Endometrial microvascular endothelial cells (primary cell): ENCODE results near the gene UBE3D. TPM values are rescaled to one million over a fixed set of nuclear protein-coding genes. Genes with fewer than 3 reads are reported as not detected.
"Not testable (repeated sequence)": the region's sequence is repeated elsewhere in the genome, so short reads cannot be mapped to it uniquely, and the experiment has no call there.

ENCODE experiments used
- in situ Hi-C: cut with HindIII; loops from 2 replicates; pipeline ENCODE4 v1.10.0; 2017; ENCODE audit warnings: low sequenced_read_pairs, low pct_unique_long_range_greater_than_20kb; ENCODE audit errors: inconsistent ontology term
- total RNA-seq: library from RNA; depleted of rRNA; stranded (reverse); fragments of >200 nt; gene quantifications from one replicate; pipeline ENCODE4 v1.2.3, GENCODE V29; 2015; ENCODE audit errors: inconsistent ontology term

UBE3D gene
- total RNA-seq, 1 donor from 2014 or later: 10.7 TPM

GRCh38 chr6:82891503-82891902, 174.1 kb downstream of the UBE3D start:
- in situ Hi-C loops: not testable (repeated sequence)

DNA sequence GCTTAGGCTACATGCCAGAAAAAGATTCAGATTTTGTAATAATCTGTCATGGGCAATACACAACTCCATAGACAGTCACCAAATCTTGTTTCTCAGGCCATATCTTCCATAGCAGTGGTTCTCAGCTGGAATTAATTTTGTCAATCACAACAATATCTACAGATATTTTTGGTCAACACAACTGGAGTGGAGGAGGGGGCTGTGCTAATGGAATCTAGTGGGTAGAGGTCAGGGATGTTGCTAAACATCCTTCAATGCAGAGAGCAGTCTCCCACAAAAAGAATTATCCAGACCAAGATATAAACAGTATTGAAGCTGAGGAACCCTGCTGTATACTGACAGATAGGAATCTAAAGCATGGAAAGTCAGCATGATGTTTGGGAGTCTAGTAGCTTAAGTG, 174.6 kb downstream of the UBE3D start:
- in situ Hi-C loops: no loop called here

- in situ Hi-C loops: no loop called here
These were observed 175.4 kb downstream of the UBE3D start for GRCh38 chr6:82890240-82890639.

DNA sequence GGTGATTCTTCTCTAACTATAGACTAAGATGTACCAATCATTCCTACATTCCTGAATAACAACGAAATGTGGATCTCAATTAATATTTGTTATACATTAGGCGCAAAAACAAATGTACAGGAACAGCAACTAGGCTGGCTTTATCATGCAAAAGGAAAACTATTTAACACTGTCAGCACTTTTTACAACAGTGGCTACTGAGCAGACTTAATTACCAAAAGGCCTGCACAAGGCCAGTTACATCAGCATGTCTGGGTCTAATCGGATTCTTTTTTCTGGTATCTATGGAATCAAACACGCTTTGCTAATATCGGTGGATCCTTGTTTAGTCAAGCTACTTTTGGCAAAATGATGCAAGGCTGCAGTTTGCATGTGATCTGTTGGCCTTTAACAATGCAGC, 176.5 kb downstream of the UBE3D start:
- in situ Hi-C loops: no loop called here

- in situ Hi-C loops: no loop called here
These were observed 183.1 kb downstream of the UBE3D start for GRCh38 chr6:82882363-82883023.

- in situ Hi-C loops: no loop called here
These were observed 184.1 kb downstream of the UBE3D start for GRCh38 chr6:82881519-82881918.

GRCh38 chr6:82878812-82879211, 186.8 kb downstream of the UBE3D start:
- in situ Hi-C loops: no loop called here

- in situ Hi-C loops: no loop called here
These were observed 188.1 kb downstream of the UBE3D start for GRCh38 chr6:82877213-82878195.

DNA sequence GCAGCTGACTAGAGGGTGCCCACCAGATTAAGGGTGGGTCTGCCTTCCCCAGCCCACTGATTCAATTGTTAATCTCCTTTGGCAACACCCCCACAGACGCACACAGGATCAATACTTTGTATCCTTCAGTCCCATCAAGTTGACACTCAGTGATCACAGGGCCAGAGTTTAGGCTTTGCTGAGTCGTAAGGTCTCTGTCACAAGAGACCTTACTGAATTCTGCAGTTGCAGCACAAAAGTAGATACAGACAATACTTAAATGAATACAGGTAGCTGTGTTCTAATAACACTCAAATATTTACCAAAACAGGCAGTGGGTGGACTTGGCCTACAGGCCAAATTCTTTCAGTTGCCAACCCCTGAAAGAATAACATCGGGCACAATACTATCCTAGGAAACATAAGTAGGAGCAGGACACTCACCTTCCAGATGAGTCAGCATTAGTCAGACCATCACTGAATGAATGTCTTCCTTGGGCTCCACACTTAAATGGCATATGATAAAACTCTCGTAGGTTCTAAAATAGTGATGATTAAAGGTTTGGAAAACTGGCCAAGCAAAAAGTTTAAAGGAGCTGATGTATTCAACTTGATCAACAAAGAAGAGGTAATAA, 190.0 kb downstream of the UBE3D start:
- in situ Hi-C loops: no loop called here

DNA sequence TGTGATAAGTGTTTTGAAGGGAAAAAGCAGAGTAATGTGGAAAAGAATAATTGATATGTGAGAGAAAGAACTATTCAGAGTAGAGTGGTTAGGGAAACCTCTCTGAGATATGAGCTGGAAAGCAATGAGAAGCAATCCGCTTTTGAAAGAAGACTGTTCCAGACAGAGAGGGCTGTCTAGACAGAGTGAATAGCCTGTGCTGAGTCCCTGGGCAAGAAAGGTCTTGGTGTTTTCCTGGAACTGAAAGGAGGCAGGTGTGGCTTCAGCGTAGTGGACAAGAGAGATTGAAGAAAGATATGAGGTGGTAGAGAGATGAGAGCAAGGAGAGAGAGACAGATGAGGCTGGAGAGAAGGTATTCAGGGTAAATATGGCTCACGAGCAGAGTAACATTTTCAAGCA, 190.8 kb downstream of the UBE3D start:
- in situ Hi-C loops: no loop called here

GRCh38 chr6:82872185-82872584, 193.5 kb downstream of the UBE3D start:
- in situ Hi-C loops: no loop called here

GRCh38 chr6:82870582-82871172, 195.0 kb downstream of the UBE3D start:
- in situ Hi-C loops: no loop called here

DNA sequence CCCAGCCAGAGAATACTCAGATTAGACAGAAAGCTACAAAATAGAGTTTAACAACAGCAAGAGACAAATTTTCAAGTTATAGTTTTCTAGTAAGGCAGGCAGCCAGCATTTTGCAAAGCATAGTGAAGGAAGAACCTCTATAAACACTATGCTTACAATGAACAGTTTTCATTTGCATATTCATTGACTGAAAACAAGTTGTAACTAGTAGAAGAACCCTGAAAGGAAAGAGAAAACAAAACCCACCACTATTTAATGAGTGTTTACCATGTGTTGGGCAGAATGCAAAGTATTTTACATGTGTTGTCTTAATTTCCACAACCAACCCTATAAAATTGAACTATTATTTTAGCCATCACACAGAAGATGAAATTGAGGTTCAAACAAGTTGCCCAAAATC, 196.1 kb downstream of the UBE3D start:
- in situ Hi-C loops: no loop called here

- in situ Hi-C loops: no loop called here
These were observed 197.7 kb downstream of the UBE3D start for GRCh38 chr6:82867946-82868345.

DNA sequence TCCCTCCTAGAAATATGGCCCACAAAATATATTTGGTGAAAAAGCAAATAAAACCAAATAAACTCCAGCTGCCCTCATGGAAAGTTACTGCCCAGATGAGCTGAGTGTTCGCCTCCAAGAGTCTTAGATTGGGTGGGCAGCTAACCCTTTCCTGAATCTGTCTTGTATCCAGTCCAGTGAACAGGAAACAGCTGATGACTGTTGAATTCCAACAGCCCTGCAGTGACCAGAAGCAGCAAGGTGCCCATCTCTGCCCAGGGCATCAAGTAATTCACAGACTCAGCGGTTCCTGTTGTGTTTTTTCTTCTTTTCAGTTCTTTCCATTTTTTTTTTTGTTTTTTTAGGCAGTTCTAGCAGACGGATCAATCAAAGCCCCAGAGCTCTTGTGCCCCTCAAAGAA, 199.2 kb downstream of the UBE3D start:
- in situ Hi-C loops: no loop called here

GRCh38 chr6:82865461-82865860, 200.2 kb downstream of the UBE3D start:
- in situ Hi-C loops: no loop called here

- in situ Hi-C loops: no loop called here
These were observed 201.9 kb downstream of the UBE3D start for GRCh38 chr6:82863781-82864180.

DNA sequence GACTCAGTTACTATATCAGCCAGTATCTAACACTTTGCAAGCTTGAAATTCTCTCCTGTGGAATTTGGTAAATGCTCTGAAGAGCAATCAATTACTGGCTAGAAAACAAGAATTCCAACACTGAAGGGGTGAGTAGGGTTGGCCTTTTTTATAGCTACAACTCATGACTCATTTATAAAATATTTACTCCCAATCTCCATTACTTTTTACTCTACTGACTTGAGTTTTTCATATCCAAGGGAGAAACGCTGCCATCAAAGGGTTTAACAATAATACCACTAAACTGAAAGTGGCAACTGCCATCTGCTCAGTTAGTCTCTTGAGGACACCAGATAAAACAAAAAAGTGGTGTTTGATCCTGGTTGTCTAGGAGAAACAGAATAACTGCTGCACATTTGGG, 203.1 kb downstream of the UBE3D start:
- in situ Hi-C loops: no loop called here

- in situ Hi-C loops: no loop called here
These were observed 204.5 kb downstream of the UBE3D start for GRCh38 chr6:82861121-82861520.
